Tibial nerve (tissue), 4 donors: ENCODE data around the gene CUL9. TPM values are rescaled to one million over a fixed set of nuclear protein-coding genes. Genes with fewer than 3 reads are reported as not detected.

Experiments
- DNase-seq, 2 donors: peaks; one replicate each; pipeline ENCODE4 v3.0.0-alpha.2; 2019; ENCODE audit warnings: low spot score in 2 of 2
- H3K27ac ChIP-seq, 4 donors: fragments of 200-600 bp; sonication (generic) in 3 of 4; one replicate each; pipeline ENCODE4 v1.5.1; 2017 to 2019; ENCODE audit warnings: mild to moderate bottlenecking in 1 of 4
- H3K27me3 ChIP-seq, 2 donors: fragments of 200-600 bp; sonication (generic) in 1 of 2; one replicate each; pipeline versions ENCODE4 v1.5.1 to v1.6.0; 2017 to 2019
- H3K36me3 ChIP-seq, 3 donors: fragments of 200-600 bp; sonication (generic); one replicate each; pipeline ENCODE4 v1.5.1; 2018 to 2019
- H3K4me1 ChIP-seq, 4 donors: fragments of 200-600 bp; sonication (generic) in 3 of 4; one replicate each; pipeline ENCODE4 v1.5.1; 2017 to 2019
- H3K4me3 ChIP-seq, 4 donors: fragments of 200-600 bp; sonication (generic) in 3 of 4; one replicate each; pipeline ENCODE4 v1.5.1; 2017 to 2019; ENCODE audit warnings: mild to moderate bottlenecking in 1 of 4, moderate library complexity in 1 of 4
- H3K9me3 ChIP-seq, 4 donors: fragments of 200-600 bp; sonication (generic) in 3 of 4; one replicate each; pipeline ENCODE4 v1.5.1; 2017 to 2019
- EP300 ChIP-seq, 2 donors: sonication (generic); formaldehyde crosslinking; IDR thresholded peaks; one replicate each; pipeline ENCODE4 v1.6.1; 2017; ENCODE audit warnings: antibody characterized with exemption in 2 of 2, mild to moderate bottlenecking in 1 of 2
- POLR2A ChIP-seq, 2 donors: fragments of 450-650 bp; IDR thresholded peaks; one replicate each; pipeline ENCODE4 v1.6.1; 2017; ENCODE audit warnings: antibody characterized with exemption in 2 of 2, mild to moderate bottlenecking in 2 of 2, moderate library complexity in 2 of 2
- WGBS, 2 donors: methylation state at CpG; one replicate each; pipeline ENCODE4 v1.1.5; 2018; 5-methylcytosine and 5-hydroxymethylcytosine counted together
- total RNA-seq, 4 donors: library from RNA; depleted of rRNA; stranded (reverse); fragments of >200 nt; gene quantifications; one replicate each; pipeline ENCODE4 v1.1.0, GENCODE V29; 2016
- TF ChIP-seq, protein P1 (sequence below), 5 experiments: fragments of 200-600 bp in 3 of 5; fragments of 450-650 bp in 2 of 5; sonication (generic) in 3 of 5; IDR thresholded peaks; one replicate each; pipeline ENCODE4 v1.5.1; 2016 to 2019; ENCODE audit warnings: antibody characterized with exemption in 5 of 5, mild to moderate bottlenecking in 3 of 5, moderate library complexity in 2 of 5

The CUL9 gene
- total RNA-seq, 4 donors from 2014 or later, result 47.9 to 76.2 (median 49.3) TPM

DNA sequence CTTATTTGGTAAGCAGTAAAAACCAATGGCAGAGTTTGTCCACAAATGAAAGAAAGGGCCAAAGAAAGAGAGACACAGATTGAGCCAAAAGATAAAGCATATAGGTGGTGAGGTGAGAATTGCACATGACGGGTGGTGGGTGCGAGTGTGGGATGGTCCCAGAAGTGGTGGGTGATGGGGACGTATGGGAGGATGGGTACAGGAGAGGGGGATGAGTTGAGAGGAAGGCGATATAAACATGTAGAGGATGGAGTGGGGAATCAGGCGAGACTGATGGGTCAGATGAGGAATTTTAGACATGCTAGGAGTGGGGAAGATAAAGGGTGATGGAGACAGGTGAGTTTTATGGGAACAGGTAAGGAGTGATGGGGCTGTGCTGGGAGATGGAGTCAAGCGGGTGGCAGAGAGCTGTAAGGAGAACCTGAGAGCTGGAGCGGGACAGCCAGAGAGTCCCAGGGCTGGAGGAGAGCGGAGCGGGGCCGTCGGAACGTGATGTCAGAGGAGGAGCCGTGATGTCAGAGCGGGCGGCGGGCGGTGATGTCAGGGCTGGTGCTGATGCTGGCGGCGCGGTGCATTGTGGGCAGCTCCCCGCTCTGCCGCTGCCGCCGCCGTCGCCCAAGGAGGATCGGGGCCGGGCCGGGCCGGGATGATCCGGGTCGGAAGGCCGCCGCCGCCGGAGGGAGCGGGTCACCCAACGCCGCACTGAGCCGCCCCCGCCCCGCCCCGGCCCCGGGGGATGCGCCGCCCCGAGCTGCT is 61.1 kb downstream of the CUL9 start, which contains the start of gene TTBK1:
Gene TTBK1, plus strand, starts transcription at position 574 of the 756 bp plus-strand sequence. CDS start 3,180 bp downstream, outside the sequence.
- WGBS, 2 donors, result 13 to 15% methylated on average over 30 to 32 of the region's 47 CpGs
- H3K27ac ChIP-seq, result no peak within 1 kb of the TSS
- TF ChIP-seq, protein P1, sequence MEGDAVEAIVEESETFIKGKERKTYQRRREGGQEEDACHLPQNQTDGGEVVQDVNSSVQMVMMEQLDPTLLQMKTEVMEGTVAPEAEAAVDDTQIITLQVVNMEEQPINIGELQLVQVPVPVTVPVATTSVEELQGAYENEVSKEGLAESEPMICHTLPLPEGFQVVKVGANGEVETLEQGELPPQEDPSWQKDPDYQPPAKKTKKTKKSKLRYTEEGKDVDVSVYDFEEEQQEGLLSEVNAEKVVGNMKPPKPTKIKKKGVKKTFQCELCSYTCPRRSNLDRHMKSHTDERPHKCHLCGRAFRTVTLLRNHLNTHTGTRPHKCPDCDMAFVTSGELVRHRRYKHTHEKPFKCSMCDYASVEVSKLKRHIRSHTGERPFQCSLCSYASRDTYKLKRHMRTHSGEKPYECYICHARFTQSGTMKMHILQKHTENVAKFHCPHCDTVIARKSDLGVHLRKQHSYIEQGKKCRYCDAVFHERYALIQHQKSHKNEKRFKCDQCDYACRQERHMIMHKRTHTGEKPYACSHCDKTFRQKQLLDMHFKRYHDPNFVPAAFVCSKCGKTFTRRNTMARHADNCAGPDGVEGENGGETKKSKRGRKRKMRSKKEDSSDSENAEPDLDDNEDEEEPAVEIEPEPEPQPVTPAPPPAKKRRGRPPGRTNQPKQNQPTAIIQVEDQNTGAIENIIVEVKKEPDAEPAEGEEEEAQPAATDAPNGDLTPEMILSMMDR (IDR thresholded peaks at IDR 0.05), result no peak
- TF ChIP-seq EP300 (IDR thresholded peaks at IDR 0.05) (no peak), POLR2A (IDR thresholded peaks at IDR 0.05) (no peak)
- H3K27me3 ChIP-seq, result peaks cover 0 to 57% of the 10 kb centered on the region in 2 donors
- H3K9me3 ChIP-seq, result peaks cover 0 to 12% (median 0%) of the 10 kb centered on the region in 4 donors
- H3K4me1 ChIP-seq, result peaks cover 0 to 21% (median 9%) of the 10 kb centered on the region in 4 donors
- no peaks in the 10 kb centered on the region for H3K36me3 ChIP-seq
- H3K4me3 ChIP-seq, result no peak within 1 kb of the TSS
- no peak for DNase-seq

DNA sequence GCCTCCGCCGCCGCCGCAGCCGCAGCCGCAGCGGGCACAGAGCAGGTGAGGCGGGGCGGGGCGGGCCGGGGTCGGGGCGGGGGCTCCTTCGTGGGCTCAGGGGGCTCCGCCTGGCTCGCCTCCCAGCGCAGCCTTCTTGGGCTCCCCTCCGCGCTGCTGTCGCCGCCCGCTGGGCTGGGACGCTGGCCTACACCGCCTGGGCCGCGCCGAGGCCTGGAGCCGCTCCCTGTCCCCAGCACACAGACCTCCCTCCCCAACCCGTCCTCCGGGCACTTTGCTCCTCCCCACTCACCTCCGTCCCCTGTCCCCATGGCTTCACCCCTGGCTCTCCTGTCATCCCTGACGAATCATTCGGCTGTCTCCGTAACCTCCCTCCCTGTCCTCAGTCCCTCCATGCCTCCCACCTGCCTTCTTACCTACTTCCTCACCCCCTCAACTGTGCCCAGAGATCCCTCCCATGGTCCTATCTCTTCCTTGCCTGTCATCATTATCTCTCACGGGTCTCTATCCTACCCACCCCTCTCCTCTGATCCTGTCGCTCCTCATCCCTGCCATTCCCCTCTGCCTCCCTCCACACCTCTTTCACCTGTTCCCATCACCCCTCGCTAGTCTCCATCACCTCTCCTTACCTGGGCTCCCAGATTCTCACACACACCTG is 61.8 kb downstream of the CUL9 start:
- Histone ChIP-seq H3K27me3 (peaks cover 0 to 57% of the 10 kb centered on the region in 2 donors), H3K4me3 (no peak overlapping the region), H3K9me3 (peaks cover 0 to 12% (median 0%) of the 10 kb centered on the region in 4 donors), H3K4me1 (peaks cover 0 to 21% (median 9%) of the 10 kb centered on the region in 4 donors), H3K27ac (no peak overlapping the region), H3K36me3 (no peaks in the 10 kb centered on the region)
- no peak for DNase-seq
- TF ChIP-seq EP300 (IDR thresholded peaks at IDR 0.05) (no peak), POLR2A (IDR thresholded peaks at IDR 0.05) (no peak)
- TF ChIP-seq, protein P1 (IDR thresholded peaks at IDR 0.05), result no peak
- 23 to 26% methylated on average over 23 to 26 of the region's 37 CpGs for WGBS, 2 donors

DNA sequence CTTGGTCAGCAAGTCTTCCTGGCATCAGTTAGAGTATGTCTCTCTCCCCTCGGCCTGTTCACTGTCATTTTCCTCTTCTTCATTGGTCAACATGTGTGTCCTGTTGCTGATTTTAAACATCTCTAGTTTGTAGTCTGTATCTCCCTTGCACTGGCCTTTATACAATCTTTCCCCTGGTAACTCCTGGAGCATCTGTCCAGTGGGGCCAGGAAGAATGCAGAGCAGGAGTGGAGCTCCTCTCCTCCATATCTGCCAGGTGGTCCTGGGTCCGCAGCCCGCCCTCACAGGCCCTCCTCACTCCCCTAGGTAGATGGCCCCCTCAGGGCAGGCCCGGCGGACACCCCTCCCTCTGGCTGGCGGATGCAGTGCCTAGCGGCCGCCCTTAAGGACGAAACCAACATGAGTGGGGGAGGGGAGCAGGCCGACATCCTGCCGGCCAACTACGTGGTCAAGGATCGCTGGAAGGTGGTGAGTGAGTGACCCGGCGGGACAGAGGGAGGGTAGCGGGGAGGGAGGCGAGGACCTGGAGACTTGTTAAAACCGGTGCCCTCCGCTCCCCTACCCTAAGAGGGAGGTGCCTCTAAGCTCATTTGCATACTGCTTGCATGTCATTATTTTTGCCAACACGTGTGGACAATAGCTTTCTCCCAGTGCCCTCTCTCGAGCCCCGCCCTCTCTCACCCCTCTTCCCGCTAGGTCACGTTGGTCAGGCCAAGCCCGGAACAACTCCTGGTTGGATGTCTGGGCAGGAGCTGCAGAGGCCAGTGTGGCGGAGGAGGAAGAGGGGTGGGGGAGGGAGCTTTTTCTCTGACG is 64.5 kb downstream of the CUL9 start:
- Histone ChIP-seq H3K27ac (no peak overlapping the region), H3K4me3 (peak overlapping the region; percentile 48 to 58 (median 56)), H3K27me3 (peaks cover 0 to 63% of the 10 kb centered on the region in 2 donors), H3K4me1 (peaks cover 0 to 22% (median 9%) of the 10 kb centered on the region in 4 donors), H3K9me3 (no peaks in the 10 kb centered on the region), H3K36me3 (no peaks in the 10 kb centered on the region)
- 13 to 14% methylated on average over 27 of the region's 27 CpGs for WGBS, 2 donors
- DNase-seq, result peak in 1 of 2 donors; percentile 15
- TF ChIP-seq POLR2A (IDR thresholded peaks at IDR 0.05) (no peak), EP300 (IDR thresholded peaks at IDR 0.05) (no peak)
- TF ChIP-seq, protein P1 (IDR thresholded peaks at IDR 0.05), result no peak

DNA sequence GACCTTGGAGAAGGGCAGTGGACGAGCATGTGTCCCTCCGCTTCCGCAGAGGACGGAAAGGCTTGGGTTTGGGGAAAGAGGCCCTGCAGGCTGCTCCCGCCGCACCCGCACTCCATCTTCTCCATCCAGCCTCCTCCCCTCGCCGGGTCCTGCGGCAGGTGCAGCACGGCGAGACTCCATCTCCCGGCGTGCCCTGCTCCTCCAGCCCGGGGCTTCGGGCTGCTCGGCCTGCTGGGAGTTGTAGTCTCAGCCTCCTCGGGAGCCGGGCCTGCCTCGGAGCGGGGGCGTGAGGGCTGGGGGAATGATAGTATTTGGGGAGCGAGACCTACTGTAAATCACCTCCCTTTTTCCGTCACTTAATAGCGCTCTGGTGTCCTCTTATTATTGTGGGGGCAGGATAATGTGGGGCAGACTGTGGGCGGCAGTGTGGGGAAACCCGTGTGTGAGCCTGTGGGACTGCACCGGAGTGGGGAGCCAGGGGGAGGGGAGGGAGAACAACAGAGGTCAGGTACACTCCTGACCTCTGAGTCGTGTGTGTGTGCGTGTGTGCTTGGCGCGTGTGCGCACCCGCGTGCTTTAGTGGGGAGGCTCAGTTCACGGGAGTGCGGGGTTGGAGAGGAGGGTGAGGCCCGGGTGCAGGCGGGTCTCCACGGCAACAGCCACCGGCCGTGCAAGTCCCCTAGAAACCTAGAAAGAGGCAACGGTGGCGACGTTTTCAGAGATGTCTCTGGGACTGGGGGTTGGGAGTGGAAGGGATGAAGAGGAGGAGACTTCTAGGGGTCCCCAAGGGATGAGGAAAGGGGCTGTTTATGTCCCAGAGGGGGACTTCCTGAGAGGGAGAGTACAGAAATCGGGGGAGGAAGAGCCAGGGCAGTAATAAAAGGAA is 65.4 kb downstream of the CUL9 start:
- H3K27ac ChIP-seq, result no peak overlapping the region
- peak; percentile 26 to 41 for DNase-seq
- TF ChIP-seq, protein P1 (IDR thresholded peaks at IDR 0.05), result peak in 1 of 5 experiments; percentile 13
- no peak for TF ChIP-seq POLR2A (IDR thresholded peaks at IDR 0.05)
- H3K9me3 ChIP-seq, result no peaks in the 10 kb centered on the region
- peaks cover 0 to 62% of the 10 kb centered on the region in 2 donors for H3K27me3 ChIP-seq
- WGBS, 2 donors, result 3 to 4% methylated on average over 45 to 46 of the region's 46 CpGs
- peaks cover 0 to 25% (median 9%) of the 10 kb centered on the region in 4 donors for H3K4me1 ChIP-seq
- H3K4me3 ChIP-seq, result peak overlapping the region; percentile 48 to 58 (median 56)
- no peaks in the 10 kb centered on the region for H3K36me3 ChIP-seq
